ENCODE measurements around the gene DMC1. TPM values are rescaled to one million over a fixed set of nuclear protein-coding genes. Genes with fewer than 3 reads are reported as not detected.

DMC1 gene
- total RNA-seq, 2 experiments from 2014 or later = 0.52 to 0.95 TPM

GRCh38 chr22:38531251-38531938 is 38.6 kb downstream of the DMC1 start:
- DNase-seq = no peak
- H3K4me3 Mint-ChIP-seq = peak overlapping the region; percentile 6
- H3K4me1 Mint-ChIP-seq (ENCODE audit: low read depth) = peaks cover 11% of the 10 kb centered on the region

GRCh38 chr22:38524429-38524828 is 45.6 kb downstream of the DMC1 start:
- Mint-ChIP-seq H3K27me3 (peaks cover 4% of the 10 kb centered on the region), H3K27ac (no peak overlapping the region), H3K9me3 (no peaks in the 10 kb centered on the region), H3K4me1 (ENCODE audit: low read depth) (peaks cover 2% of the 10 kb centered on the region), H3K36me3 (ENCODE audit: low read depth) (no peaks in the 10 kb centered on the region), H3K4me3 (no peak overlapping the region)
- intact Hi-C loops (cut with DNase I, micrococcal nuclease) = no loop called here
- H3K4me3 ChIP-seq (ENCODE audit: low read length) = no peak overlapping the region
- no peaks in the 10 kb centered on the region for H3K36me3 ChIP-seq (ENCODE audit: insufficient read depth, low read length)
- ChIA-PET CTCF (no interaction called here), POLR2A (no interaction called here)
- H3K27ac ChIP-seq (ENCODE audit: low read depth in 1 of 2, low read length in 2 of 2) = no peak overlapping the region
- no peak for DNase-seq
- H3K9me3 ChIP-seq (ENCODE audit: control insufficient read depth in 1 of 2, insufficient read depth in 1 of 2, low read length in 2 of 2) = no peaks in the 10 kb centered on the region
- ATAC-seq (ENCODE audit: poor library complexity) = no peak
- no peaks in the 10 kb centered on the region for H3K27me3 ChIP-seq (ENCODE audit: control insufficient read depth in 1 of 2, insufficient read depth in 2 of 2, low read length in 2 of 2)
- no peak for TF ChIP-seq CTCF (IDR thresholded peaks at IDR 0.05)
- no peaks in the 10 kb centered on the region for H3K4me1 ChIP-seq (ENCODE audit: insufficient read depth, low read length)

More at GRCh38 chr22:38531251-38531938, 38.6 kb downstream of the DMC1 start:
- Histone ChIP-seq H3K36me3 (ENCODE audit: insufficient read depth, low read length) (no peaks in the 10 kb centered on the region), H3K9me3 (ENCODE audit: control insufficient read depth in 1 of 2, insufficient read depth in 1 of 2, low read length in 2 of 2) (no peaks in the 10 kb centered on the region), H3K27ac (ENCODE audit: low read depth in 1 of 2, low read length in 2 of 2) (peak overlapping the region; percentile 18 to 52), H3K27me3 (ENCODE audit: control insufficient read depth in 1 of 2, insufficient read depth in 2 of 2, low read length in 2 of 2) (no peaks in the 10 kb centered on the region), H3K4me1 (ENCODE audit: insufficient read depth, low read length) (peaks cover 9% of the 10 kb centered on the region), H3K4me3 (ENCODE audit: low read length) (no peak overlapping the region)
- Mint-ChIP-seq H3K36me3 (ENCODE audit: low read depth) (no peaks in the 10 kb centered on the region), H3K9me3 (no peaks in the 10 kb centered on the region), H3K27ac (peak overlapping the region; percentile 67), H3K27me3 (no peaks in the 10 kb centered on the region)
- intact Hi-C loops (cut with DNase I, micrococcal nuclease) = no loop called here
- POLR2A ChIA-PET = interaction anchor here (0.8 to 2.0 kb wide), 3 partner anchors 8 to 36 kb away, joined by 3 to 10 read pairs (median 4); no protein-coding TSS in a partner anchor
- peak; percentile 45 for ATAC-seq (ENCODE audit: poor library complexity)
- TF ChIP-seq CTCF (IDR thresholded peaks at IDR 0.05) = no peak
- CTCF ChIA-PET = no interaction called here

- H3K27ac Mint-ChIP-seq = no peak overlapping the region
- no peak overlapping the region for H3K4me3 ChIP-seq (ENCODE audit: low read length)
- H3K36me3 Mint-ChIP-seq (ENCODE audit: low read depth) = no peaks in the 10 kb centered on the region
- no peaks in the 10 kb centered on the region for H3K36me3 ChIP-seq (ENCODE audit: insufficient read depth, low read length)
- H3K4me1 Mint-ChIP-seq (ENCODE audit: low read depth) = no peaks in the 10 kb centered on the region
- no peak for TF ChIP-seq CTCF (IDR thresholded peaks at IDR 0.05)
- no peak overlapping the region for H3K4me3 Mint-ChIP-seq
- ChIA-PET POLR2A (interaction anchor here (0.9 to 1.5 kb wide), 3 partner anchors 8 to 209 kb away, joined by 3 to 4 read pairs (median 4); no protein-coding TSS in a partner anchor), CTCF (no interaction called here)
- peaks cover 4% of the 10 kb centered on the region for H3K27me3 Mint-ChIP-seq
- H3K27ac ChIP-seq (ENCODE audit: low read depth in 1 of 2, low read length in 2 of 2) = no peak overlapping the region
- ATAC-seq (ENCODE audit: poor library complexity) (no peak), DNase-seq (no peak)
- no peaks in the 10 kb centered on the region for H3K27me3 ChIP-seq (ENCODE audit: control insufficient read depth in 1 of 2, insufficient read depth in 2 of 2, low read length in 2 of 2)
- no peaks in the 10 kb centered on the region for H3K9me3 Mint-ChIP-seq
- intact Hi-C loops (cut with DNase I, micrococcal nuclease) = no loop called here
- H3K4me1 ChIP-seq (ENCODE audit: insufficient read depth, low read length) = no peaks in the 10 kb centered on the region
- no peaks in the 10 kb centered on the region for H3K9me3 ChIP-seq (ENCODE audit: control insufficient read depth in 1 of 2, insufficient read depth in 1 of 2, low read length in 2 of 2)
These were observed 46.5 kb downstream of the DMC1 start for GRCh38 chr22:38523479-38523878.

Data from CD4-positive, alpha-beta T cell (primary cell).